Loucy (cell line): ENCODE measurements around the gene CAMTA1.

ENCODE experiments used
- H2AFZ ChIP-seq: fragments of 200-600 bp; sonication (generic); 2 replicates; pipeline ENCODE4 v1.6.0; 2016; ENCODE audit warnings: antibody characterized with exemption, mild to moderate bottlenecking, low read length, moderate library complexity
- H3F3A ChIP-seq: fragments of 200-600 bp; 2 replicates; pipeline ENCODE4 v1.6.0; 2016; ENCODE audit warnings: antibody characterized with exemption, low read depth, mild to moderate bottlenecking
- H3K27me3 ChIP-seq: fragments of 200-600 bp; sonication (generic); 2 replicates; pipeline ENCODE4 v1.6.1; 2014; ENCODE audit warnings: low read length, mild to moderate bottlenecking; ENCODE audit not compliant: insufficient read depth, poor library complexity, severe bottlenecking
- H3K36me3 ChIP-seq: fragments of 200-600 bp; sonication (generic); 2 replicates; pipeline ENCODE4 v1.6.1; 2016; ENCODE audit warnings: low read length; ENCODE audit not compliant: insufficient read depth
- H3K4me1 ChIP-seq: fragments of 200-600 bp; sonication (generic); 2 replicates; pipeline ENCODE4 v1.5.1; 2014; ENCODE audit warnings: low read length, mild to moderate bottlenecking; ENCODE audit not compliant: insufficient read depth, poor library complexity, severe bottlenecking
- H3K4me2 ChIP-seq: fragments of 200-600 bp; sonication (generic); 2 replicates; pipeline ENCODE4 v1.6.0; 2014; ENCODE audit warnings: antibody characterized with exemption, low read length, low read depth, mild to moderate bottlenecking; ENCODE audit not compliant: poor library complexity, severe bottlenecking
- H3K4me3 ChIP-seq: fragments of 200-600 bp; sonication (generic); 2 replicates; pipeline ENCODE4 v1.5.1; 2014; ENCODE audit warnings: low read length, mild to moderate bottlenecking, mixed read lengths; ENCODE audit not compliant: poor library complexity, severe bottlenecking
- H3K79me2 ChIP-seq: fragments of 200-600 bp; sonication (generic); 2 replicates; pipeline ENCODE4 v1.6.1; 2014; ENCODE audit warnings: low read length; ENCODE audit not compliant: insufficient read depth
- H3K9ac ChIP-seq: fragments of 200-600 bp; sonication (generic); 2 replicates; pipeline ENCODE4 v1.6.0; 2014; ENCODE audit warnings: mild to moderate bottlenecking, low read depth, low read length, moderate library complexity; ENCODE audit not compliant: poor library complexity, severe bottlenecking
- H3K9me2 ChIP-seq: fragments of 200-600 bp; sonication (generic); replicated peaks from 2 replicates; pipeline ENCODE4 v1.6.1; 2016; ENCODE audit warnings: low read depth, low read length, mixed read lengths
- H3K9me3 ChIP-seq: fragments of 200-600 bp; sonication (generic); 2 replicates; pipeline ENCODE4 v1.6.1; 2014; ENCODE audit warnings: mild to moderate bottlenecking, antibody characterized with exemption, low read length, low read depth; ENCODE audit not compliant: insufficient read depth
- H4K20me1 ChIP-seq: fragments of 200-600 bp; sonication (generic); 2 replicates; pipeline ENCODE4 v1.6.0; 2014; ENCODE audit warnings: antibody characterized with exemption, low read length, mild to moderate bottlenecking; ENCODE audit not compliant: insufficient read depth, poor library complexity, severe bottlenecking
- CTCF ChIP-seq: fragments of 200-600 bp; sonication (generic); conservative IDR thresholded peaks from 2 replicates; pipeline ENCODE4 v1.5.1; 2014; ENCODE audit warnings: mild to moderate bottlenecking, antibody characterized with exemption, low read length
- EZH2phosphoT487 ChIP-seq: fragments of 200-600 bp; IDR thresholded peaks from 2 replicates; pipeline ENCODE4 v1.6.1; 2018; ENCODE audit warnings: antibody characterized with exemption, mild to moderate bottlenecking, moderate library complexity, borderline replicate concordance

The CAMTA1 gene

GRCh38 chr1:7652515-7653098 is 867.4 kb downstream of the CAMTA1 start:
- Histone ChIP-seq H4K20me1 (no peaks in the 10 kb centered on the region), H3K36me3 (no peaks in the 10 kb centered on the region), H3K4me2 (no peak overlapping the region), H3K79me2 (no peaks in the 10 kb centered on the region), H3K9me2 (no peaks in the 10 kb centered on the region), H3K27me3 (no peaks in the 10 kb centered on the region), H3K4me1 (no peaks in the 10 kb centered on the region), H3F3A (no peaks in the 10 kb centered on the region), H3K9me3 (no peaks in the 10 kb centered on the region), H2AFZ (no peak overlapping the region), H3K4me3 (no peak overlapping the region), H3K9ac (no peak overlapping the region)
- TF ChIP-seq EZH2phosphoT487: no peak
- no peak for TF ChIP-seq CTCF

GRCh38 chr1:7654725-7655124 is 869.5 kb downstream of the CAMTA1 start:
- Histone ChIP-seq H3K9ac (no peak overlapping the region), H3K36me3 (no peaks in the 10 kb centered on the region), H3K27me3 (no peaks in the 10 kb centered on the region), H3K4me2 (no peak overlapping the region), H3K9me3 (no peaks in the 10 kb centered on the region), H4K20me1 (no peaks in the 10 kb centered on the region), H3K4me1 (no peaks in the 10 kb centered on the region), H3K4me3 (no peak overlapping the region), H3K9me2 (no peaks in the 10 kb centered on the region), H3K79me2 (no peaks in the 10 kb centered on the region), H2AFZ (no peak overlapping the region), H3F3A (no peaks in the 10 kb centered on the region)
- no peak for TF ChIP-seq CTCF
- no peak for TF ChIP-seq EZH2phosphoT487

- Histone ChIP-seq H2AFZ (no peak overlapping the region), H3K4me1 (no peaks in the 10 kb centered on the region), H3K4me2 (no peak overlapping the region), H3K79me2 (no peaks in the 10 kb centered on the region), H3F3A (no peaks in the 10 kb centered on the region), H4K20me1 (no peaks in the 10 kb centered on the region), H3K4me3 (no peak overlapping the region), H3K9me3 (no peaks in the 10 kb centered on the region), H3K36me3 (no peaks in the 10 kb centered on the region), H3K9ac (no peak overlapping the region), H3K9me2 (no peaks in the 10 kb centered on the region), H3K27me3 (no peaks in the 10 kb centered on the region)
- TF ChIP-seq CTCF (no peak), EZH2phosphoT487 (no peak)
Measured at GRCh38 chr1:7655354-7655753, 870.1 kb downstream of the CAMTA1 start.
